HepG2 (cell line): ENCODE results near the gene C4BPA. TPM values are rescaled to one million over a fixed set of nuclear protein-coding genes. Genes with fewer than 3 reads are reported as not detected.

Source experiments
- ATAC-seq: fragments of 200-7000 bp; cut with Tn5 transposase; 3 replicates; pipeline ENCODE4 v1.9.1; 2020; ENCODE audit warnings: mild to moderate bottlenecking, moderate library complexity
- BruUV-seq: library from RNA; stranded (reverse); fragments of 400-500 nt; replicated peaks from 2 replicates; lab custom pipeline; 2021; lab: Mats Ljungman, UMichigan
- CTCF ChIA-PET: fragments of 300-600 bp; formaldehyde crosslinking; extraction: SDS; loops from one replicate; lab custom pipeline; 2021; ENCODE audit warnings: low total read pairs, inconsistent platforms, low intra/inter-chr PET ratio; lab: Yijun Ruan, JAX
- POLR2A ChIA-PET: fragments of 350-600 bp; sonication (Branson Sonifier 250); formaldehyde crosslinking; loops from one replicate; lab custom pipeline; 2020; ENCODE audit warnings: antibody characterized with exemption, inconsistent platforms; lab: Yijun Ruan, JAX
- DNase-seq: peaks from one replicate; pipeline ENCODE4 v3.0.0-alpha.2; 2015; ENCODE audit warnings: low spot score
- FAIRE-seq: peaks from 3 replicates; lab custom pipeline; 2011; peaks lifted over from hg19 to GRCh38; lab: Jason Lieb, UNC
- H2AFZ ChIP-seq: one replicate; pipeline ENCODE4 v1.6.1; 2011; ENCODE audit warnings: low read length, inconsistent platforms
- H3K27ac ChIP-seq: fragments of 300-600 bp; 3 replicates; pipeline ENCODE4 v1.8.0; 2011; ENCODE audit warnings: mixed run types, mild to moderate bottlenecking, mixed read lengths, low read length, inconsistent platforms; ENCODE audit not compliant: insufficient read depth; ENCODE audit errors: extremely low read length
- H3K27me3 ChIP-seq, 2 experiments: fragments of 200-600 bp in 1 of 2; 2 replicates in 1 of 2; 3 replicates in 1 of 2; pipeline versions ENCODE4 v1.6.0 to v1.8.0; 2011; ENCODE audit warnings: low read length in 2 of 2, mild to moderate bottlenecking in 2 of 2, moderate library complexity in 2 of 2, inconsistent platforms in 1 of 2; ENCODE audit not compliant: insufficient read depth in 2 of 2, control insufficient read depth in 1 of 2
- H3K36me3 ChIP-seq, 2 experiments: fragments of 200-600 bp in 1 of 2; replicated peaks in 1 of 2; 2 replicates in 1 of 2; 3 replicates in 1 of 2; pipeline versions ENCODE4 v1.5.1 to v1.8.0; 2011; ENCODE audit warnings: low read length in 2 of 2, inconsistent platforms in 1 of 2; ENCODE audit not compliant: insufficient read depth in 2 of 2, control insufficient read depth in 1 of 2
- H3K4me1 ChIP-seq: 2 replicates; pipeline ENCODE4 v1.5.1; 2012; ENCODE audit warnings: low read length, inconsistent platforms; ENCODE audit not compliant: insufficient read depth
- H3K4me2 ChIP-seq: 2 replicates; pipeline ENCODE4 v1.6.0; 2011; ENCODE audit warnings: low read depth, low read length, inconsistent platforms
- H3K4me3 ChIP-seq, 3 experiments: fragments of 200-600 bp in 1 of 3; sonication (generic), shearing (Covaris generic) in 1 of 3; replicated peaks in 1 of 3; 2 replicates each; pipeline ENCODE4 v1.5.1; 2011 to 2016; ENCODE audit warnings: low read length in 3 of 3, inconsistent platforms in 2 of 3, low read depth in 2 of 3, mild to moderate bottlenecking in 2 of 3, control low read depth in 1 of 3, mixed read lengths in 1 of 3; ENCODE audit not compliant: insufficient read depth in 1 of 3
- H3K79me2 ChIP-seq: one replicate; pipeline ENCODE4 v1.6.1; 2011; ENCODE audit warnings: low read length, inconsistent platforms; ENCODE audit not compliant: insufficient read depth
- H3K9ac ChIP-seq: 2 replicates; pipeline ENCODE4 v1.6.0; 2011; ENCODE audit warnings: mild to moderate bottlenecking, low read depth, low read length, inconsistent platforms; ENCODE audit not compliant: insufficient read depth
- H3K9me3 ChIP-seq: 2 replicates; pipeline ENCODE4 v1.5.1; 2012; ENCODE audit warnings: mild to moderate bottlenecking, low read length
- H4K20me1 ChIP-seq: 2 replicates; pipeline ENCODE4 v1.6.0; 2011; ENCODE audit warnings: inconsistent platforms, mild to moderate bottlenecking, low read length, moderate library complexity; ENCODE audit not compliant: insufficient read depth
- ADNP ChIP-seq: sonication (generic); formaldehyde crosslinking; IDR thresholded peaks from 2 replicates; pipeline ENCODE4 v1.4.0; 2020; ENCODE audit warnings: missing genetic modification reagents
- GMEB2 ChIP-seq: IDR thresholded peaks from 2 replicates; pipeline ENCODE4 v1.6.1; 2016; ENCODE audit warnings: missing biosample characterization, missing genetic modification reagents, low read depth
- HNF4A ChIP-seq: sonication (generic); formaldehyde crosslinking; IDR thresholded peaks from 2 replicates; pipeline ENCODE4 v1.4.0; 2020; ENCODE audit warnings: missing genetic modification reagents
- SAP130 ChIP-seq: IDR thresholded peaks from 2 replicates; pipeline ENCODE4 v1.6.1; 2016; ENCODE audit warnings: low read depth
- SRSF1 ChIP-seq: fragments of 200-400 bp; formaldehyde crosslinking; optimal IDR thresholded peaks from 2 replicates; pipeline ENCODE3; 2017; ENCODE audit warnings: mild to moderate bottlenecking, low read depth, low read length, moderate library complexity
- THYN1 ChIP-seq: sonication (generic); formaldehyde crosslinking; IDR thresholded peaks from 2 replicates; pipeline ENCODE4 v1.8.1; 2023; ENCODE audit warnings: low read depth, mild to moderate bottlenecking, moderate library complexity, missing genetic modification reagents, borderline replicate concordance
- TOE1 ChIP-seq: sonication (generic); formaldehyde crosslinking; IDR thresholded peaks from 2 replicates; pipeline ENCODE4 v1.4.0; 2020; ENCODE audit warnings: mild to moderate bottlenecking, missing genetic modification reagents
- U2AF2 ChIP-seq: fragments of 200-400 bp; formaldehyde crosslinking; IDR thresholded peaks from 2 replicates; pipeline ENCODE4 v1.6.1; 2017; ENCODE audit warnings: low read depth, mild to moderate bottlenecking, low read length
- XBP1 ChIP-seq: sonication (generic); formaldehyde crosslinking; IDR thresholded peaks from 2 replicates; pipeline ENCODE4 v1.5.0; 2020; ENCODE audit warnings: missing genetic modification reagents
- WGBS: methylation state at CpG from one replicate; pipeline ENCODE4 v1.1.6; 2017; ENCODE audit warnings: low lambda C conversion rate; 5-methylcytosine and 5-hydroxymethylcytosine counted together
- in situ Hi-C: cut with HindIII; loops from 2 replicates; pipeline ENCODE4 v1.10.0; 2017; ENCODE audit warnings: low pct_unique_long_range_greater_than_20kb; ENCODE audit not compliant: extremely low pct_ligation_motif_present
- intact Hi-C: fragments of 100-400 bp; cut with micrococcal nuclease; formaldehyde crosslinking; loops from one replicate; pipeline ENCODE4 v1.10.0; 2022; ENCODE audit not compliant: unreplicated experiment
- polyA plus RNA-seq, 8 experiments: library from polyadenylated mRNA; depleted of rRNA in 3 of 8; stranded (reverse) in 7 of 8; unstranded in 1 of 8; fragments of >200 nt; fragmentation: Illumina TruSeq in 4 of 8; extraction: Trizol in 4 of 8; gene quantifications; 2 replicates each; pipeline versions ENCODE4 v1.2.1 to v1.2.3, GENCODE V29; 2011 to 2016; ENCODE audit warnings: low read depth in 4 of 8, missing spikeins in 1 of 8, mixed read lengths in 1 of 8; ENCODE audit not compliant: insufficient read depth in 1 of 8
- total RNA-seq, 5 experiments: library from RNA; depleted of rRNA; stranded (reverse); fragments of >200 nt; fragmentation: Illumina TruSeq; extraction: Trizol; gene quantifications; 2 replicates each; pipeline ENCODE4 v1.2.3, GENCODE V29; 2016; ENCODE audit warnings: low read depth in 1 of 5
- TF ChIP-seq, protein P1 (sequence below): sonication (generic); formaldehyde crosslinking; IDR thresholded peaks from 2 replicates; pipeline ENCODE4 v1.5.0; 2020; ENCODE audit warnings: missing genetic modification reagents, mild to moderate bottlenecking, borderline replicate concordance
- TF ChIP-seq, protein P2 (sequence below): IDR thresholded peaks from 2 replicates; pipeline ENCODE4 v1.6.1; 2016; ENCODE audit warnings: mild to moderate bottlenecking, missing biosample characterization, missing genetic modification reagents
- TF ChIP-seq, protein P3 (sequence below): sonication (generic); formaldehyde crosslinking; IDR thresholded peaks from 2 replicates; pipeline ENCODE4 v1.5.1; 2020; ENCODE audit warnings: mild to moderate bottlenecking, missing genetic modification reagents, moderate library complexity

The C4BPA gene
- total and polyA plus RNA-seq, 2 of the 13 experiments (the other 11 are each of a cell fraction or from before 2014, with no cell fraction given), result 32.1 to 60.1 TPM

DNA sequence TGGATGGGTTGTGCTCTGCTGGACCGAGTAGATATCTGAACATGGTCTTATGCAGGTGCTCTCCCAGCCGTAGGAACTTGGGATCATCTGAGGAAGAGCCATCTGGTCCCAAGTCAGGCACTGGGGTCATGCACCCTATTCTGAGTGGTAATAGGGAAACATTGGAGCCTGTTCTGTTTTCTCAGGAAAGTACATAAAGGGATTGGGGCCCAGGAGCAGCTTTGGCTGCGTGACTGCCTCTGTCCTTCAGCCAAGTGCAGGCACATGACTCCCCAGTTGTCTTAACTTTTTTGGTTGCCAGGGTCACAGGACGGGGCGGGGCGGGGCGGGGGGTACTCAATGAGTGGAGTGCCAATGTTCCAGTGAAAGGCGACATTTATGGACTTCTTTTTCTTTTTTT is 39.5 kb upstream of the C4BPA start:
- WGBS, result 99% methylated on average over 8 of the region's 8 CpGs
- no peaks in the 10 kb centered on the region for H4K20me1 ChIP-seq
- H3K27ac ChIP-seq, result no peak overlapping the region
- no peak overlapping the region for H3K4me3 ChIP-seq
- no peaks in the 10 kb centered on the region for H3K79me2 ChIP-seq
- no peak overlapping the region for H3K4me2 ChIP-seq
- POLR2A ChIA-PET, result no interaction called here
- ATAC-seq (no peak), FAIRE-seq (no peak), DNase-seq (no peak)
- H3K9ac ChIP-seq, result no peak overlapping the region
- H2AFZ ChIP-seq, result no peak overlapping the region
- in situ Hi-C loops, result no loop called here
- peaks cover 21% of the 10 kb centered on the region for H3K4me1 ChIP-seq
- intact Hi-C loops, result no loop called here
- no TSS peak for BruUV-seq
- CTCF ChIA-PET, result no interaction called here
- no peaks in the 10 kb centered on the region for H3K27me3 ChIP-seq
- H3K36me3 ChIP-seq, result peaks cover 9 to 34% of the 10 kb centered on the region in 2 experiments; a peak in 4 of 5 replicates
- no peak for TF ChIP-seq U2AF2
- TF ChIP-seq THYN1 (CRISPR knock-in tag), result no peak
- TF ChIP-seq TOE1 (CRISPR knock-in tag), result no peak
- TF ChIP-seq, protein P1, sequence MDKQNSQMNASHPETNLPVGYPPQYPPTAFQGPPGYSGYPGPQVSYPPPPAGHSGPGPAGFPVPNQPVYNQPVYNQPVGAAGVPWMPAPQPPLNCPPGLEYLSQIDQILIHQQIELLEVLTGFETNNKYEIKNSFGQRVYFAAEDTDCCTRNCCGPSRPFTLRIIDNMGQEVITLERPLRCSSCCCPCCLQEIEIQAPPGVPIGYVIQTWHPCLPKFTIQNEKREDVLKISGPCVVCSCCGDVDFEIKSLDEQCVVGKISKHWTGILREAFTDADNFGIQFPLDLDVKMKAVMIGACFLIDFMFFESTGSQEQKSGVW, result no peak
- no peak for TF ChIP-seq ADNP (CRISPR knock-in tag)
- TF ChIP-seq, protein P2, sequence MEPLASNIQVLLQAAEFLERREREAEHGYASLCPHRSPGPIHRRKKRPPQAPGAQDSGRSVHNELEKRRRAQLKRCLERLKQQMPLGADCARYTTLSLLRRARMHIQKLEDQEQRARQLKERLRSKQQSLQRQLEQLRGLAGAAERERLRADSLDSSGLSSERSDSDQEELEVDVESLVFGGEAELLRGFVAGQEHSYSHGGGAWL, result no peak
- TF ChIP-seq, protein P3, sequence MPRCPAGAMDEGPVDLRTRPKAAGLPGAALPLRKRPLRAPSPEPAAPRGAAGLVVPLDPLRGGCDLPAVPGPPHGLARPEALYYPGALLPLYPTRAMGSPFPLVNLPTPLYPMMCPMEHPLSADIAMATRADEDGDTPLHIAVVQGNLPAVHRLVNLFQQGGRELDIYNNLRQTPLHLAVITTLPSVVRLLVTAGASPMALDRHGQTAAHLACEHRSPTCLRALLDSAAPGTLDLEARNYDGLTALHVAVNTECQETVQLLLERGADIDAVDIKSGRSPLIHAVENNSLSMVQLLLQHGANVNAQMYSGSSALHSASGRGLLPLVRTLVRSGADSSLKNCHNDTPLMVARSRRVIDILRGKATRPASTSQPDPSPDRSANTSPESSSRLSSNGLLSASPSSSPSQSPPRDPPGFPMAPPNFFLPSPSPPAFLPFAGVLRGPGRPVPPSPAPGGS, result no peak
- no peak for TF ChIP-seq SRSF1
- no peak for TF ChIP-seq SAP130 (CRISPR knock-in tag)
- TF ChIP-seq GMEB2, result no peak
- TF ChIP-seq HNF4A (CRISPR knock-in tag), result no peak
- no peak for TF ChIP-seq XBP1 (CRISPR knock-in tag)
- H3K9me3 ChIP-seq, result no peaks in the 10 kb centered on the region
